HG02973 (cell line): ENCODE data around the gene MED31.
"Not testable (repeated sequence)": the region's sequence is repeated elsewhere in the genome, so short reads cannot be mapped to it uniquely, and the experiment has no call there.

Experiments
- ATAC-seq: cut with Tn5 transposase; IDR thresholded peaks from one replicate; pipeline ENCODE4 v1.9.1; 2021; ENCODE audit warnings: moderate library complexity; ENCODE audit not compliant: unreplicated experiment

MED31 gene

DNA sequence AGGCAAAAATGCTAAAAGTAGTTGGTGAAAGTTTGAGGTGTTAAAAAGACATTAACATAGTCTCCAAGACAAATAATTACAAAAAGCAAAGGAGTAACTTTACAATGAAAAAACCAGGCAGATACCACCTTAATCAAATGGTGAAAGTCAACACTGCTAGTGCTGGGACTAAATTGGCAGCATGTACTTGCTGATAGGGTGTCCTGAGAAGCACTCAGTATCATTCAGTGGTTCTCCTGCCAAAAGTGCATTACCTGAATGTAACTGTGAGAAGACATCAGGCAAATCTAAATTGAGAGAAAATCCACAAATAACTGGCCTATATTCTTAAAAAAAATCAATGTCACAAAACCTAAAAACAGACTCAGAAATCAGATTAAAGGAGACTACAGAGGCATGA lies 18.9 kb downstream of the MED31 start:
- ATAC-seq = no peak

DNA sequence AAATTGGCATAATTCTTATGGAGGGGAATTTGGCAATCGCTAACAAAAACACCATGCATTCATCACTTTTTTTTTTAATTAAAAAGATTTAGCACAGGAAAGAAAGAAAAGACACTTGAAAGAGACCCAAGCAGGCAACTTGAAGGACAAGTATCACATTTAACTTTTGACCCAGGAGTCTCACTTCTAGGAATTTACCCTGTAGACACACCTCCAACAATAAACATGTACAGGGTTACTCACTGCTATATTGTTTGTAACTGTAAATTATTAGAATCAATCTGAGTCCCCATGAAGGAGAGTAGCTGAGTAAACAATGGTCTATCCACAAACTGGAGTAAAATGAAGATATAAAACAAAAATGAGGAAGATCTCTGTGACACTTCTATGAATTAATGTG lies 21.0 kb downstream of the MED31 start:
- ATAC-seq = no peak

DNA sequence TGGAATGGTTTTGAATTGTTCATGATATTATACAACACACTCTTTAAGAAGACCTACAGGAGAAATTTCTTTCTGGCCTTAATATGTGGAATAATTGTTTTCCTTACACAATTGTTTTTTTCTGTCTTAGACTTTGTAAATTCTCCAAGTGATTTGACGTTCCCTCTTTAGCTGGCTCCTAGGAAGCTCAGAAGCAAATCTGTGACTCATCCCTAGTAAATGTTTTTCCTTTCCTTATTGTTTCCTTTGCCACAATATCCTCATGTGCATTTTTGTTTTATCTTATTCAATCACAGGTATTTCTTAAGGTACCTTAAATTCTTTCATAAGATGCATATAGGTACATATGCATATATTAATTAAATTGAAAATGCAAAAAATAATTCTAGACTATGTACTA lies 24.4 kb downstream of the MED31 start:
- ATAC-seq = no peak

DNA sequence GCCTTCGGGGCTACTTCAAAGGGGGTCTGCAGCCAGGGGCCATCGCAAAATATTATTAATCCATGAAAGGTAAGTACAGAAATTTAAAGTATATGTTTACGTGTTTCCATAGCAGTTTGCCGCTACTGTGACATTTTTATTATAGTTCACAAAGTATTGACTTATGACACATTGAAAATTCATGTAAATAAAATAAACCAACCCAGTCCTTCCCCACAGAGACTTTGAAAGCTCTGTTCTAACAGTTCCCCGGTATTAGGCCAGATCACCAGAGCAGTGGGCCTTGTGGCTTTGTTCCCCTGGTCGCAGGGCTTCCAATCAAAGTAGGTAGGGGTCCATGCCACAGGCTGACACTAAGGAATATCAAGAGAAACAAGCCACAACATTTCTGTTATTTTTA lies 24.8 kb downstream of the MED31 start:
- no peak for ATAC-seq

DNA sequence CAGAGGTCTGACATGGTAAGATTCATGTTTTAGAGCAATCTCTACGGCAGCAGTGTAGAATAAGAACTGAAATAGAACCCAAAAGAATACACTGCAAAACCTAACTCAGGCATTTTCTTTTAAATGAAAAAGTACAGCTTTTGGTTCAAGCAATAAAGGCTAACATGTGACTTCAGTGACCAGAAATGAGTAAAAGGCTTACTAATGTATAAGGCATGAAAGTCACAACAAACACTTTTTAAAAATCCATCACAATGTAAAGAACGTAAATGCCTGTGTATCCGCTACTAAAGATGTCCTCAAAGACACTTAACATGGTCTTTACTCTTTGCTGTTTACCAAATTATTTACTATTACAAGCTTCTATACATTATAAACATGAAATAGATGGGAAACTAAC lies 27.5 kb downstream of the MED31 start:
- no peak for ATAC-seq

DNA sequence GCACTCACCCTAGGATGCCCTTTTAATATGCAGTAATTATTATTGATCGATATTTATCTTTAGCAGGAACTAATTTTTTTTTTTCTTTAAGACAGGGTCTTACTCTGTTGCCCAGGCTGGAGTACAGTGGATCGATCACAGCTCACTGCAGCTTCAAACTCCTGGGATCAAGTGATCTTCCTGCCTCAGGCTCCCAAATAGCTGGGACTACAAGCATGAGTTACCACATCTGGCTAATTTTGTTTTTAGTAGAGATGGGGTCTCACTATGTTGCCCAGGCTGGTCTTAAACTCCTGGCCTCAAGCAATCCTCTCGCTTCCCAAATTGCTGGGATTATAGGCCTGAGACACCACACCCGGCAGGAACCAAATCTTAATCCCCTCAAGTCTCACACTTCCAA lies 40.2 kb downstream of the MED31 start:
- ATAC-seq = no peak

DNA sequence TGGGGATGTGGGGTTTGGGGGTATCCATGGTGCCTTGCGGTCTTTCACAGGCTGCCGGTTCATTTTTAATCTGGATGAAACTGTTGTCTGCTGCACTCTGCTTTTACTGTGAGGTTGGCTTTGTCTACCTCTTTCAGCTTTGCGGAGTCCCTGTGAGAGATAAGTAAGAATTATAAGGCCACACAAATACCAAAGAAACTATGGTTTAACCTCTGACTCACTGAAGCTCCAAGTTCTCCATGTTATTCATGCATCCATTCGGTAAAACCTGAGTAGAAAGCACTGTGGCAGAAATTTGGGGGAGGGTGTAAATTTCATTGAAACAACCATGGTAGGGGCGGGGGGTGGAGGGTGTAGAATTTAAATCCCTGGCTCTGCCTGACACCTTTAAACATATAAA lies 41.4 kb downstream of the MED31 start:
- no peak for ATAC-seq

DNA sequence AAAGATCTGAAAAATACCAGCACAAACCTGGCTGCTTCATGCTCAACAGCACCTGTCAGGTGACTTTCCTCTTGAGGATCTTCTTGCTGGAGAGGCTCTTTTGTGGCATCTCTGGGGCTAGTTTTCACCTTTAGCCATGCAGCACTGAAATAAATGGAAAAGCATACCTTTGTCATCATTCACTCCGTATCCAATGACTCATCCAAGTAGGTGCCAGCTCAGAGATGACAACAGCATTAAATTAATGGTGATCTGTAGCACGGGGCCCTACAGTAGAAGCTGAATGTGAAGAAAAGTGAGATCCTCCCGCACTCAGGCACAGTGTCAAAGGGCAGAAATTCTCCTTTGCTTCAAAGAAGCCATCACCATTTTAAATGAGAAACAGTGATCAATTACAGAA lies 43.1 kb downstream of the MED31 start:
- no peak for ATAC-seq

DNA sequence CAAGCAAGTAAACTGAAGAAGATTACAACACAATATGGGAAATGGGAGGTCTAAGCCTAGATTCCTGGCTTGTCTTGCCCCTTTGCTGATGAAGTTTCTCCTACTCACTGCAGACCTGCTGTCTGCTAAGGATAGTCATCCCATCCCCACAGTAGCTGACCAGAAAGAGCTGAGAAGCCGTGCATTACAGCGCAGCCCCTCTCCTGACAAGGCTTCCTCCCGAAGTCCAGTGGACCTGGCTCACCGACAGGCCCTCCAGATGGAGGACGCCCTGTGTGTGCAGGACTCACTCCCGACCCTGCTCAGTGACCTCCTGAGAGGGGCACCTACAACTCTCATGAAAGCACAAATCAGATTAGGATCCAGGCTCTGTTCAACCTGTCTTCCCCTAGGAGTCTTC lies 46.3 kb downstream of the MED31 start:
- ATAC-seq = no peak

DNA sequence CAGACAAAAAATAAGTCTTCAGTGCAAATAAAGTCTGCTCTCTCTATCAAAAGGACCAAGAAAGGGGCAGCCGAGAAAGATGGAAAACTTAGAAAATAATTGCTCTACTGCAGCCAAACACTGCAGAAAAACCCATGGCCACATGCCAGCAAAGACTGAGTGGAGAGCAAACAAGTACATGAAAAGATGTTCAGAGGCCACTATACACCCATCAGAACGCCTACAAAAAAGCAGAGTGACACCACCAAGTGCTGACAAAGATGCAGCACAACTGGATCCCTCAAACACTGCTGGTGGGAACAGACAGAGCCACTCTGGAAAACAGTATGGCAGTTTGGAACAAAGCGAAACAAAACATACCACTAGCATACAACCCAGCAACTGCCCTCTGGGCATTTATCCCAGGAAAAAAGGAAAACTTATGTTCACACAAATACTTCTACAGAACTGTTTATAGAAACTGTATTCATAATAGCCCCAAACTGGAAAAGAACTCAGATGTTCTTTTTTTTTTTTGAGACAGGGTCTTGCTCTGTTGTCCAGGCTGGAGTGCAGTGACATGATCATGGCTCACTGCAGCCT lies 47.6 kb downstream of the MED31 start:
- ATAC-seq = no peak

DNA sequence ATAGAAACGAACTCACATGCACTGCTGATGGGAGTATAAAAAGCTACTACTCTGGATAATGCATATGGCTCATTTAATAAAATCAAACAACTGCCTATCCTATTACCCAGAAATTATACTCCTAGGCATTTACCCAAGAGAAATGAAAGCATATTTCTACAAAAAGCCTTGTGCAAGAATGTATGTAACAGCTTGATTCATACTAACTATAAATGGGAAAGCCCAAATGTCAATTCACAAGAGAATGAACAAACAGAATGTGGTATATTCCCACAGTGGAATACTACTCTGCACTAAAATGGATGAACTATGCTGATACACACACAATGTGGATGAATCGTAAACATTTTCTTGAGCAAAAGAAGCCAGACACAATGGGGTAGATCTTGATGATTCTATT lies 49.3 kb downstream of the MED31 start:
- ATAC-seq = no peak

DNA sequence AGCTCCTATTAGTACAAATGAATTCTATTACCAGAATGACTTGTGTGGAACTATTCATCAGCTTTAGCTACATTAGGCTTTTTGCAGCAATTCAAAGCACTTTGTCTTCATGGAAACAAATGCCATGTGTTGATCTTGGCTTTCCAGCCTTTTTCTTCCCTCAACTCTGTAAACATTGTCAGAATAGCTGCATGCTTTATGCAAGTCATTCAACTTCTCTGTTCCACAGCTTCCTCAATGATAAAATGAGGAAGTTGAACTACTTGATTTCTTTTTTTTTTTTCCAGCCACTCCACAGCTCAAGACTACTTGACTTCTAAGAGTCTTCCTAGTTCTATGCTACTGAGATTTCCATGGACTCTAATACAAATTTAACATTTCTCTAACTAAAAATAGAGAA lies 52.0 kb downstream of the MED31 start:
- no peak for ATAC-seq

DNA sequence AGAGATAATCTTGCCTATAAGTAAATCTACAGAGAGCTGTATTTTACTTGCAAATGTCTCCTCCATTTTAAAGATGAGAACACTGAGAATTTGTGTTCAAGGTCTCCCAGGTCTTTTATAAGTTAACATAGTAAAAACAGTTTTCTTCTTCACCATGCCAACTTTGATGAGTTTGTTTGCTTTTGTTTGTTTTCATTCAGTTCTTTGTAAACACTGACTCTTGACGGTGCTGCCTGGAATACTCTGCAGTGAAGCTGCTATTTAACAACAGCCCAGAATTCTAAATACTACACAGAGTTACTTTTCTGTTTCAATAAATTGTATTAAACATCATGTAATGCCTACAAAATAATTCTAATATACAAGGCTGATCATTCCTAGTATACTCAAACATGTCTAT lies 53.7 kb downstream of the MED31 start:
- no peak for ATAC-seq

DNA sequence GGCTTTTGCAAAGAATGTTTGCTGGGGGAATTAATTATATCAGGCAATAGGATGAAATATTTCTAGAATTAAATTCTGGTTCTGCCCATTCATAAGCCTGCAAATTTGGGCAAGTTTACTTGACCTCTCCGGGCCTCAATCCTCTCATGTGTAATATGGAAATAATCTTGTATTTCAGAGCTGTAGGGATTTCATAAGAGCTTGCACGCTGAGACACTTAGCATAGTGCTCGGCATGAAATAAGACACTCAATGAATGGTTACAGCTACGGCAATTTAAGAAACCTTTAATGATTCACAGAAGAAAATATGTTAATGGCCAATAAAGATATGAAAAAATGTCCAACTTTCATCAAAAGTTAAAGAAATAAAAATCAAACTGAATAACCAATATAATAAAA lies 54.5 kb downstream of the MED31 start:
- no peak for ATAC-seq

DNA sequence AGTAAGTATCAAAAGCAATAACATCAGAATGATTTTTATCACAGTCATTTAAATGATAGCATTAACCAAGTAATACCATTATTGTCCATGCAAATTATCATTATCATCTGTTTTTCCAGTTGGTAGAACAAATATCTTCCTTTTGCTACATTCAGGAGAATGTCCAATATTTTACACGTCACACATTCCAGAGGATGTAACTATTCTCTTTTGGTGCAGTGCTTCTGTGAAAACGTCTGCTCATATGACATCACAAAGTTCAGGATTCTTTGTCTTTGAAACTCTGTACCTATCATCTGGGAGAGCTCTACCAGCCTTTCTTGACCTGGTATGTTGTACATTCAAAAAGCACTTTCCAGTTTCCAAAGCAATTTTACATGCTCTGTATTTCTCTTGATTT lies 54.9 kb downstream of the MED31 start:
- no peak for ATAC-seq

DNA sequence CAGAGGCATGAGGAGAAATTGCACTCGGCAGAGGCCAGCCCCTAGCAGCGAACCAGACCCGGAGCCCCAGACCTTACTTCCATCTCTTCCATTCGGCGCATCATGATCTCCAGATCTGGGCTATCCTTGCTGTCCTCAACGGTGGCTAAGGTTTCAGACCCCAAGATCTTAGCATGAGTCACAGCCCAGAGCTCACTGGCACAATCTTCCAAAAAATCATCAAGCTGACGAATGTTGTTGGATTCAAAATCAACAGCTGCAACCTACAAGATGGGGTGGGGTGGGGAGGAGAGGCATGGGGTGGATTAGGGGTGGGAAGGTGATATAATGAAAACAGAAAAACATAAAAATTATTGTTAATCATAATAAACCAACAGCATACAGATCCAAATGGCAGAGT lies 55.3 kb downstream of the MED31 start:
- ATAC-seq = no peak

DNA sequence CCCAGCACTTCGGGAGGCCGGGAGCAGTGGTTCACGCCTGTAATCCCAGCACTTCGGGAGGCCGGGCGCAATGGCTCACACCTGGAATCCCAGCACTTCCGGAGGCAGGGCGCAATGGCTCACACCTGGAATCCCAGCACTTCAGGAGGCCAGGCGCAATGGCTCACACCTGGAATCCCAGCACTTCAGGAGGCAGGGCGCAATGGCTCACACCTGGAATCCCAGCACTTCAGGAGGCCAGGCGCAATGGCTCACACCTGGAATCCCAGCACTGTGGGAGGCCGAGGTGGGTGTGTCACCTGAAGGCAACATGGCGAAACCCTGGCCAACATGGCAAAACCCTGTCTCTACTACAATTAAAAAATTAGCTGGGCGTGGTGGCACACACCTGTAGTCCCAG lies 58.0 kb downstream of the MED31 start:
- not testable (repeated sequence) for ATAC-seq
